DND-41 (cell line): ENCODE measurements around the gene PRSS38.
A peak's percentile ranks its signal among the peaks of the same experiment; 100 is the strongest.

Source experiments
- ATAC-seq: fragments of 200-7000 bp; cut with Tn5 transposase; 3 replicates; pipeline ENCODE4 v1.9.1; 2021; ENCODE audit warnings: low read depth; ENCODE audit not compliant: insufficient read depth
- DNase-seq: peaks from one replicate; pipeline ENCODE4 v3.0.0-alpha.2; 2020
- H2AFZ ChIP-seq: 2 replicates; pipeline ENCODE4 v1.6.0; 2012; ENCODE audit warnings: low read depth, low read length
- H3K27ac ChIP-seq: 2 replicates; pipeline ENCODE4 v1.5.1; 2012; ENCODE audit warnings: low read length, inconsistent platforms
- H3K27me3 ChIP-seq: fragments of 200-600 bp; sonication (generic); 2 replicates; pipeline ENCODE4 v1.6.0; 2012; ENCODE audit warnings: low read length, mild to moderate bottlenecking, inconsistent platforms; ENCODE audit not compliant: insufficient read depth, poor library complexity
- H3K36me3 ChIP-seq: 2 replicates; pipeline ENCODE4 v1.5.1; 2012; ENCODE audit warnings: low read length, inconsistent platforms; ENCODE audit not compliant: insufficient read depth
- H3K4me1 ChIP-seq: 2 replicates; pipeline ENCODE4 v1.5.1; 2012; ENCODE audit warnings: mild to moderate bottlenecking, low read length; ENCODE audit not compliant: insufficient read depth
- H3K4me2 ChIP-seq: 2 replicates; pipeline ENCODE4 v1.6.0; 2012; ENCODE audit warnings: mild to moderate bottlenecking, moderate library complexity, low read length, inconsistent platforms; ENCODE audit not compliant: insufficient read depth
- H3K4me3 ChIP-seq, 2 experiments: fragments of 200-600 bp in 1 of 2; shearing (Covaris generic) in 1 of 2; 2 replicates each; pipeline ENCODE4 v1.5.1; 2012 to 2016; ENCODE audit warnings: inconsistent platforms in 2 of 2, low read length in 2 of 2, mild to moderate bottlenecking in 2 of 2, low read depth in 1 of 2, moderate library complexity in 1 of 2
- H3K79me2 ChIP-seq: 2 replicates; pipeline ENCODE4 v1.6.0; 2012; ENCODE audit warnings: low read length, inconsistent platforms; ENCODE audit not compliant: insufficient read depth
- H3K9ac ChIP-seq: 2 replicates; pipeline ENCODE4 v1.6.0; 2012; ENCODE audit warnings: low read depth, mild to moderate bottlenecking, inconsistent platforms, low read length, moderate library complexity
- H3K9me3 ChIP-seq: 2 replicates; pipeline ENCODE4 v1.5.1; 2012; ENCODE audit warnings: low read length, moderate library complexity, mild to moderate bottlenecking, inconsistent platforms; ENCODE audit not compliant: insufficient read depth, severe bottlenecking
- H4K20me1 ChIP-seq: 2 replicates; pipeline ENCODE4 v1.6.0; 2012; ENCODE audit warnings: low read length; ENCODE audit not compliant: insufficient read depth
- CTCF ChIP-seq: IDR thresholded peaks from 2 replicates; pipeline ENCODE4 v1.5.1; 2012; ENCODE audit warnings: borderline replicate concordance, low read length, moderate library complexity, mild to moderate bottlenecking; ENCODE audit not compliant: poor library complexity, severe bottlenecking; ENCODE audit errors: extremely low read depth
- EZH2 ChIP-seq: IDR thresholded peaks from 3 replicates; pipeline ENCODE4 v1.6.1; 2012; ENCODE audit warnings: borderline replicate concordance, low read depth, mild to moderate bottlenecking, moderate library complexity, low read length, inconsistent platforms; ENCODE audit not compliant: severe bottlenecking

Gene PRSS38

GRCh38 chr1:227856147-227856858 lies 40.8 kb downstream of the PRSS38 start:
- ATAC-seq: no peak
- Histone ChIP-seq H3K27me3 (no peaks in the 10 kb centered on the region), H3K79me2 (no peaks in the 10 kb centered on the region), H2AFZ (no peak overlapping the region), H3K9me3 (no peaks in the 10 kb centered on the region), H3K36me3 (no peaks in the 10 kb centered on the region), H4K20me1 (no peaks in the 10 kb centered on the region), H3K4me1 (no peaks in the 10 kb centered on the region), H3K4me2 (no peak overlapping the region), H3K4me3 (no peak overlapping the region), H3K27ac (no peak overlapping the region), H3K9ac (no peak overlapping the region)
- DNase-seq: no peak
- TF ChIP-seq CTCF: no peak
- TF ChIP-seq EZH2: no peak

- DNase-seq (no peak), ATAC-seq (no peak)
- Histone ChIP-seq H3K9me3 (peaks cover 2% of the 10 kb centered on the region), H3K4me1 (peaks cover 9% of the 10 kb centered on the region), H2AFZ (no peak overlapping the region), H3K9ac (no peak overlapping the region), H3K4me3 (no peak overlapping the region), H3K4me2 (no peak overlapping the region), H3K27ac (no peak overlapping the region), H4K20me1 (no peaks in the 10 kb centered on the region), H3K79me2 (no peaks in the 10 kb centered on the region), H3K27me3 (no peaks in the 10 kb centered on the region), H3K36me3 (no peaks in the 10 kb centered on the region)
- TF ChIP-seq EZH2 (no peak), CTCF (no peak)
Measured at GRCh38 chr1:227864882-227865281, 49.4 kb downstream of the PRSS38 start.

GRCh38 chr1:227869279-227869842 lies 53.9 kb downstream of the PRSS38 start:
- Histone ChIP-seq H3K27ac (peak overlapping the region; percentile 88), H3K9me3 (peaks cover 2% of the 10 kb centered on the region), H3K4me1 (peaks cover 34% of the 10 kb centered on the region), H3K36me3 (no peaks in the 10 kb centered on the region), H3K4me3 (no peak overlapping the region), H2AFZ (no peak overlapping the region), H3K27me3 (no peaks in the 10 kb centered on the region), H4K20me1 (no peaks in the 10 kb centered on the region), H3K4me2 (peak overlapping the region; percentile 43), H3K9ac (peak overlapping the region; percentile 7; the same call in 1 of the 2 replicates), H3K79me2 (no peaks in the 10 kb centered on the region)
- DNase-seq (no peak), ATAC-seq (peak; percentile 27; the same call in 2 of the 3 replicates)
- TF ChIP-seq EZH2 (no peak), CTCF (no peak)
